Measurements from ENCODE around the gene PLEKHG3. TPM values are rescaled to one million over a fixed set of nuclear protein-coding genes. Genes with fewer than 3 reads are reported as not detected.

Gene PLEKHG3
- total and polyA plus RNA-seq, 2 experiments from 2014 or later: 23.0 to 83.1 TPM

DNA sequence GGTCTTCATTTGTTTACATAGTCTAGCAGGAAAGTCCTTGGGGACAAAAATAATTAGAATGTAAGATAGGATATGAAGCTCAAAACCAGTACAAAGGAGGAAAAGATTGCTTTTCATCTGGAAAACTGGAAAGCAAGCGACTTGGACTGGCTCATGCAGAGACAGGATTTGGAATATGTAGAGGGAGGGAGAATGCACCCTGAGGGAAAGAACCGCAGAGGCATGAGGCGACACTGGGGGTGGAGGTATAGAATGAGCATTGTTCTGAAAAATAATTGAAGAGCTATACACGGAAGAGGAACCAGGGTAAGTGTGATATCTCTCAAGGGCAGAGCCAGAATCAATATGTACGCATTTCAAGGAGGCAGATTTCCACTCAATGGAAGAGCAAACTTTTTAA lies 85.5 kb downstream of the PLEKHG3 start (continued):
- TF ChIP-seq, protein P1, sequence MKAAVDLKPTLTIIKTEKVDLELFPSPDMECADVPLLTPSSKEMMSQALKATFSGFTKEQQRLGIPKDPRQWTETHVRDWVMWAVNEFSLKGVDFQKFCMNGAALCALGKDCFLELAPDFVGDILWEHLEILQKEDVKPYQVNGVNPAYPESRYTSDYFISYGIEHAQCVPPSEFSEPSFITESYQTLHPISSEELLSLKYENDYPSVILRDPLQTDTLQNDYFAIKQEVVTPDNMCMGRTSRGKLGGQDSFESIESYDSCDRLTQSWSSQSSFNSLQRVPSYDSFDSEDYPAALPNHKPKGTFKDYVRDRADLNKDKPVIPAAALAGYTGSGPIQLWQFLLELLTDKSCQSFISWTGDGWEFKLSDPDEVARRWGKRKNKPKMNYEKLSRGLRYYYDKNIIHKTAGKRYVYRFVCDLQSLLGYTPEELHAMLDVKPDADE (IDR thresholded peaks at IDR 0.05): no peak
- TF ChIP-seq, protein P2, sequence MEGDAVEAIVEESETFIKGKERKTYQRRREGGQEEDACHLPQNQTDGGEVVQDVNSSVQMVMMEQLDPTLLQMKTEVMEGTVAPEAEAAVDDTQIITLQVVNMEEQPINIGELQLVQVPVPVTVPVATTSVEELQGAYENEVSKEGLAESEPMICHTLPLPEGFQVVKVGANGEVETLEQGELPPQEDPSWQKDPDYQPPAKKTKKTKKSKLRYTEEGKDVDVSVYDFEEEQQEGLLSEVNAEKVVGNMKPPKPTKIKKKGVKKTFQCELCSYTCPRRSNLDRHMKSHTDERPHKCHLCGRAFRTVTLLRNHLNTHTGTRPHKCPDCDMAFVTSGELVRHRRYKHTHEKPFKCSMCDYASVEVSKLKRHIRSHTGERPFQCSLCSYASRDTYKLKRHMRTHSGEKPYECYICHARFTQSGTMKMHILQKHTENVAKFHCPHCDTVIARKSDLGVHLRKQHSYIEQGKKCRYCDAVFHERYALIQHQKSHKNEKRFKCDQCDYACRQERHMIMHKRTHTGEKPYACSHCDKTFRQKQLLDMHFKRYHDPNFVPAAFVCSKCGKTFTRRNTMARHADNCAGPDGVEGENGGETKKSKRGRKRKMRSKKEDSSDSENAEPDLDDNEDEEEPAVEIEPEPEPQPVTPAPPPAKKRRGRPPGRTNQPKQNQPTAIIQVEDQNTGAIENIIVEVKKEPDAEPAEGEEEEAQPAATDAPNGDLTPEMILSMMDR (conservative IDR thresholded peaks at IDR 0.05; ENCODE audit: low read depth in 2 of 2): no peak
- TF ChIP-seq ZNF331 (CRISPR knock-in tag; IDR thresholded peaks at IDR 0.05; ENCODE audit: low read depth): no peak

DNA sequence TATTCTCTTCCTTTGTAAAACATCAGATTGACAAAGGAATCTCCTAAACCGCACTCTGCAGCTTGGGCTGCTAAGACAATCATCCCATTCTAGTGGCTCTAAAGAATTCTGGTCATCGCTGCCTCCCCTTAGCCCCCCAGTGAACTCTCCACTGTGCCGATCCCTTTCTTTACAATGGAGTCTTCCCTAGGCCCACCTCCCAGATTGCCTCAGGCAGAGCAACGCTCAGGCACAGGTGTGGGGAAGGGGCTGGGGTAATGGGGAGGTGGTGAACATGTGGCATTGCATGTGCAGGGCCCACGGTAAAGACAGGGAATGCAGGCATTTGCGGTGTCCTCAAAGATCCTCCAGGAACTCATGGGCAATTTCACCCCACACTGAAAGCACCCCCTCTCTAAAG lies 86.3 kb downstream of the PLEKHG3 start:
- Mint-ChIP-seq H3K4me1 (peaks cover 9% of the 10 kb centered on the region), H3K4me3 (no peak overlapping the region), H3K27me3 (ENCODE audit: insufficient read depth, low read depth, poor library complexity) (peaks cover 3% of the 10 kb centered on the region), H3K36me3 (ENCODE audit: low read depth) (no peaks in the 10 kb centered on the region), H3K27ac (no peak overlapping the region), H3K9me3 (no peaks in the 10 kb centered on the region)
- Histone ChIP-seq H2AFZ (no peak overlapping the region), H3K4me3 (no peak overlapping the region), H3K36me3 (ENCODE audit: insufficient read depth) (no peaks in the 10 kb centered on the region), H3K9me2 (ENCODE audit: insufficient read depth) (0 out of 2 replicates have a peak, but pooled peaks cover 3% of the 10 kb centered on the region), H3K27ac (ENCODE audit: low read depth) (no peak overlapping the region), H3K4me1 (ENCODE audit: insufficient read depth) (peaks cover 5% of the 10 kb centered on the region; the same call in 1 of the 2 replicates), H3K27me3 (ENCODE audit: insufficient read depth) (no peaks in the 10 kb centered on the region), H3K4me2 (no peak overlapping the region), H4K20me1 (replicated peaks; ENCODE audit: insufficient read depth) (no peaks in the 10 kb centered on the region), H3F3A (replicated peaks; ENCODE audit: low read depth) (no peaks in the 10 kb centered on the region), H3K79me2 (replicated peaks; ENCODE audit: insufficient read depth) (no peaks in the 10 kb centered on the region)
- peak; percentile 82 for ATAC-seq
- DNase-seq (ENCODE audit: low spot score): peak; percentile 21
- TF ChIP-seq, protein P3, sequence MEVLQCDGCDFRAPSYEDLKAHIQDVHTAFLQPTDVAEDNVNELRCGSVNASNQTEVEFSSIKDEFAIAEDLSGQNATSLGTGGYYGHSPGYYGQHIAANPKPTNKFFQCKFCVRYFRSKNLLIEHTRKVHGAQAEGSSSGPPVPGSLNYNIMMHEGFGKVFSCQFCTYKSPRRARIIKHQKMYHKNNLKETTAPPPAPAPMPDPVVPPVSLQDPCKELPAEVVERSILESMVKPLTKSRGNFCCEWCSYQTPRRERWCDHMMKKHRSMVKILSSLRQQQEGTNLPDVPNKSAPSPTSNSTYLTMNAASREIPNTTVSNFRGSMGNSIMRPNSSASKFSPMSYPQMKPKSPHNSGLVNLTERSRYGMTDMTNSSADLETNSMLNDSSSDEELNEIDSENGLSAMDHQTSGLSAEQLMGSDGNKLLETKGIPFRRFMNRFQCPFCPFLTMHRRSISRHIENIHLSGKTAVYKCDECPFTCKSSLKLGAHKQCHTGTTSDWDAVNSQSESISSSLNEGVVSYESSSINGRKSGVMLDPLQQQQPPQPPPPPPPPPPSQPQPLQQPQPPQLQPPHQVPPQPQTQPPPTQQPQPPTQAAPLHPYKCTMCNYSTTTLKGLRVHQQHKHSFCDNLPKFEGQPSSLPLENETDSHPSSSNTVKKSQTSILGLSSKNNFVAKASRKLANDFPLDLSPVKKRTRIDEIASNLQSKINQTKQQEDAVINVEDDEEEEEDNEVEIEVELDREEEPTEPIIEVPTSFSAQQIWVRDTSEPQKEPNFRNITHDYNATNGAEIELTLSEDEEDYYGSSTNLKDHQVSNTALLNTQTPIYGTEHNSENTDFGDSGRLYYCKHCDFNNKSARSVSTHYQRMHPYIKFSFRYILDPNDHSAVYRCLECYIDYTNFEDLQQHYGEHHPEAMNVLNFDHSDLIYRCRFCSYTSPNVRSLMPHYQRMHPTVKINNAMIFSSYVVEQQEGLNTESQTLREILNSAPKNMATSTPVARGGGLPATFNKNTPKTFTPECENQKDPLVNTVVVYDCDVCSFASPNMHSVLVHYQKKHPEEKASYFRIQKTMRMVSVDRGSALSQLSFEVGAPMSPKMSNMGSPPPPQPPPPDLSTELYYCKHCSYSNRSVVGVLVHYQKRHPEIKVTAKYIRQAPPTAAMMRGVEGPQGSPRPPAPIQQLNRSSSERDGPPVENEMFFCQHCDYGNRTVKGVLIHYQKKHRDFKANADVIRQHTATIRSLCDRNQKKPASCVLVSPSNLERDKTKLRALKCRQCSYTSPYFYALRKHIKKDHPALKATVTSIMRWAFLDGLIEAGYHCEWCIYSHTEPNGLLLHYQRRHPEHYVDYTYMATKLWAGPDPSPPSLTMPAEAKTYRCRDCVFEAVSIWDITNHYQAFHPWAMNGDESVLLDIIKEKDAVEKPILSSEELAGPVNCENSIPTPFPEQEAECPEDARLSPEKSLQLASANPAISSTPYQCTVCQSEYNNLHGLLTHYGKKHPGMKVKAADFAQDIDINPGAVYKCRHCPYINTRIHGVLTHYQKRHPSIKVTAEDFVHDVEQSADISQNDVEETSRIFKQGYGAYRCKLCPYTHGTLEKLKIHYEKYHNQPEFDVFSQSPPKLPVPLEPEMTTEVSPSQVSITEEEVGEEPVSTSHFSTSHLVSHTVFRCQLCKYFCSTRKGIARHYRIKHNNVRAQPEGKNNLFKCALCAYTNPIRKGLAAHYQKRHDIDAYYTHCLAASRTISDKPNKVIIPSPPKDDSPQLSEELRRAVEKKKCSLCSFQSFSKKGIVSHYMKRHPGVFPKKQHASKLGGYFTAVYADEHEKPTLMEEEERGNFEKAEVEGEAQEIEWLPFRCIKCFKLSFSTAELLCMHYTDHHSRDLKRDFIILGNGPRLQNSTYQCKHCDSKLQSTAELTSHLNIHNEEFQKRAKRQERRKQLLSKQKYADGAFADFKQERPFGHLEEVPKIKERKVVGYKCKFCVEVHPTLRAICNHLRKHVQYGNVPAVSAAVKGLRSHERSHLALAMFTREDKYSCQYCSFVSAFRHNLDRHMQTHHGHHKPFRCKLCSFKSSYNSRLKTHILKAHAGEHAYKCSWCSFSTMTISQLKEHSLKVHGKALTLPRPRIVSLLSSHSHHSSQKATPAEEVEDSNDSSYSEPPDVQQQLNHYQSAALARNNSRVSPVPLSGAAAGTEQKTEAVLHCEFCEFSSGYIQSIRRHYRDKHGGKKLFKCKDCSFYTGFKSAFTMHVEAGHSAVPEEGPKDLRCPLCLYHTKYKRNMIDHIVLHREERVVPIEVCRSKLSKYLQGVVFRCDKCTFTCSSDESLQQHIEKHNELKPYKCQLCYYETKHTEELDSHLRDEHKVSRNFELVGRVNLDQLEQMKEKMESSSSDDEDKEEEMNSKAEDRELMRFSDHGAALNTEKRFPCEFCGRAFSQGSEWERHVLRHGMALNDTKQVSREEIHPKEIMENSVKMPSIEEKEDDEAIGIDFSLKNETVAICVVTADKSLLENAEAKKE (CRISPR knock-in tag; IDR thresholded peaks at IDR 0.05): no peak
- no peak for TF ChIP-seq EZH2 (IDR thresholded peaks at IDR 0.05; ENCODE audit: low read depth, unreplicated experiment)
- no peak for TF ChIP-seq CREB1 (CRISPR knock-in tag; IDR thresholded peaks at IDR 0.05; ENCODE audit: low read depth)
- no peak for TF ChIP-seq POLR2AphosphoS5 (IDR thresholded peaks at IDR 0.05; ENCODE audit: low read depth)
- no peak for TF ChIP-seq JUNB (IDR thresholded peaks at IDR 0.05; ENCODE audit: unreplicated experiment)
- TF ChIP-seq, protein P2 (conservative IDR thresholded peaks at IDR 0.05; ENCODE audit: low read depth in 2 of 2): no peak
- no peak for TF ChIP-seq EZH2phosphoT487 (IDR thresholded peaks at IDR 0.05; ENCODE audit: unreplicated experiment)
- TF ChIP-seq ZNF331 (CRISPR knock-in tag; IDR thresholded peaks at IDR 0.05; ENCODE audit: low read depth): no peak
